ENCODE data around the gene ITIH1.
"Not testable (repeated sequence)": the region's sequence is repeated elsewhere in the genome, so short reads cannot be mapped to it uniquely, and the experiment has no call there.

ITIH1 gene

GRCh38 chr3:52774901-52775864, 2.2 kb upstream of the ITIH1 start:
- no peak for DNase-seq

GRCh38 chr3:52775877-52776276, 1.5 kb upstream of the ITIH1 start:
- DNase-seq: no peak

GRCh38 chr3:52776486-52776885, 913 bp upstream of the ITIH1 start:
- DNase-seq: not testable (repeated sequence)

- DNase-seq: no peak
Observed at GRCh38 chr3:52777959-52778805, 783 bp downstream of the ITIH1 start.

GRCh38 chr3:52779011-52779836, 1.8 kb downstream of the ITIH1 start:
- no peak for DNase-seq

GRCh38 chr3:52779837-52780585, 2.6 kb downstream of the ITIH1 start:
- no peak for DNase-seq

- no peak for DNase-seq
Observed at GRCh38 chr3:52781741-52782140, 4.3 kb downstream of the ITIH1 start.

GRCh38 chr3:52782412-52783210, 5.2 kb downstream of the ITIH1 start:
- no peak for DNase-seq

- DNase-seq: no peak
Observed at GRCh38 chr3:52783211-52783555, 5.8 kb downstream of the ITIH1 start.

GRCh38 chr3:52784021-52784621, 6.7 kb downstream of the ITIH1 start:
- DNase-seq: no peak

GRCh38 chr3:52784931-52785590, 7.7 kb downstream of the ITIH1 start:
- DNase-seq: no peak

GRCh38 chr3:52786330-52787215, 9.2 kb downstream of the ITIH1 start:
- DNase-seq: no peak

GRCh38 chr3:52787246-52787645, 9.8 kb downstream of the ITIH1 start:
- no peak for DNase-seq

GRCh38 chr3:52787672-52788625, 10.6 kb downstream of the ITIH1 start:
- no peak for DNase-seq

GRCh38 chr3:52788890-52789745, 11.7 kb downstream of the ITIH1 start:
- no peak for DNase-seq

- DNase-seq: no peak
Observed at GRCh38 chr3:52789746-52790040, 12.3 kb downstream of the ITIH1 start.

GRCh38 chr3:52790337-52790736, 12.9 kb downstream of the ITIH1 start:
- no peak for DNase-seq

All from activated gamma-delta T cell (primary cell).